HepG2 (cell line): Measurements from ENCODE around the gene SMIM13. TPM values are rescaled to one million over a fixed set of nuclear protein-coding genes. Genes with fewer than 3 reads are reported as not detected.

ENCODE experiments used
- FIP1L1 ChIP-seq: fragments of 200-400 bp; formaldehyde crosslinking; IDR thresholded peaks from 2 replicates; pipeline ENCODE4 v1.6.1; 2018; ENCODE audit warnings: low read depth, mild to moderate bottlenecking, low read length, moderate library complexity, borderline replicate concordance; ENCODE audit not compliant: insufficient read depth
- MED8 ChIP-seq: sonication (generic); formaldehyde crosslinking; IDR thresholded peaks from 2 replicates; pipeline ENCODE4 v1.8.1; 2023; ENCODE audit warnings: mild to moderate bottlenecking, missing genetic modification reagents; ENCODE audit not compliant: insufficient replicate concordance
- NFKBIZ ChIP-seq: IDR thresholded peaks from 2 replicates; pipeline ENCODE4 v1.6.1; 2018; ENCODE audit warnings: missing genetic modification reagents, missing compliant biosample characterization
- NFYC ChIP-seq: IDR thresholded peaks from 2 replicates; pipeline ENCODE4 v1.6.1; 2016; ENCODE audit warnings: missing genetic modification reagents, missing compliant biosample characterization
- STAG1 ChIP-seq: sonication (generic); formaldehyde crosslinking; IDR thresholded peaks from 2 replicates; pipeline ENCODE4 v1.4.0; 2020; ENCODE audit warnings: missing genetic modification reagents
- SUZ12 ChIP-seq: fragments of 150-350 bp; IDR thresholded peaks from 2 replicates; pipeline ENCODE4 v1.6.1; 2014; ENCODE audit warnings: low read depth, low read length
- ZBTB4 ChIP-seq: sonication (generic); formaldehyde crosslinking; IDR thresholded peaks from 2 replicates; pipeline ENCODE4 v1.4.0; 2020; ENCODE audit warnings: missing genetic modification reagents, mild to moderate bottlenecking, borderline replicate concordance
- ZKSCAN5 ChIP-seq: sonication (generic); formaldehyde crosslinking; IDR thresholded peaks from 2 replicates; pipeline ENCODE4 v1.5.1; 2020; ENCODE audit warnings: mild to moderate bottlenecking, missing genetic modification reagents
- ZNF547 ChIP-seq: sonication (generic); formaldehyde crosslinking; IDR thresholded peaks from 2 replicates; pipeline ENCODE4 v1.5.1; 2020; ENCODE audit warnings: mild to moderate bottlenecking, missing genetic modification reagents
- ZNF562 ChIP-seq: sonication (generic); formaldehyde crosslinking; IDR thresholded peaks from 2 replicates; pipeline ENCODE4 v1.8.0; 2022; ENCODE audit warnings: missing genetic modification reagents, borderline replicate concordance
- polyA plus RNA-seq, 8 experiments: library from polyadenylated mRNA; depleted of rRNA in 3 of 8; stranded (reverse) in 7 of 8; unstranded in 1 of 8; fragments of >200 nt; fragmentation: Illumina TruSeq in 4 of 8; extraction: Trizol in 4 of 8; gene quantifications; 2 replicates each; pipeline versions ENCODE4 v1.2.1 to v1.2.3, GENCODE V29; 2011 to 2016; ENCODE audit warnings: low read depth in 4 of 8, missing spikeins in 1 of 8, mixed read lengths in 1 of 8; ENCODE audit not compliant: insufficient read depth in 1 of 8
- total RNA-seq, 5 experiments: library from RNA; depleted of rRNA; stranded (reverse); fragments of >200 nt; fragmentation: Illumina TruSeq; extraction: Trizol; gene quantifications; 2 replicates each; pipeline ENCODE4 v1.2.3, GENCODE V29; 2016; ENCODE audit warnings: low read depth in 1 of 5
- TF ChIP-seq, protein P1 (sequence below): sonication (generic); formaldehyde crosslinking; IDR thresholded peaks from 2 replicates; pipeline ENCODE4 v1.5.0; 2020; ENCODE audit warnings: missing genetic modification reagents
- TF ChIP-seq, protein P2 (sequence below): IDR thresholded peaks from 2 replicates; pipeline ENCODE4 v1.6.1; 2012; ENCODE audit warnings: inconsistent platforms
- TF ChIP-seq, protein P3 (sequence below): sonication (generic); formaldehyde crosslinking; IDR thresholded peaks from 2 replicates; pipeline ENCODE4 v1.8.1; 2023; ENCODE audit warnings: missing genetic modification reagents, mild to moderate bottlenecking, borderline replicate concordance

The SMIM13 gene
- total and polyA plus RNA-seq, 2 of the 13 experiments (the other 11 are each of a cell fraction or from before 2014, with no cell fraction given) = 2.7 to 10.2 TPM

DNA sequence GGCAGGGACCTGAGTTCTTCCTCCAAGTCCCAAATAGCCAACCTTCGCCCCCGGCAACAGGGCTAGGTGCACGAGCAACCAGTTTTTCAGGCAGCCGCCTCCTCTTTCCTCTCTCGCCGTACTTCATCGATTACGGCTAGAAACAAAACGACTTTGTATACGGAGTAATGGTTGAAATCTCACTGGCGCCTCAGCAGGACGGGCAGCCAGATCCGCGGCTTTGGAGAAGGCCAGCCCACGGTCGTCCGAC lies 333 bp upstream of the SMIM13 start (continued):
- TF ChIP-seq, protein P1, sequence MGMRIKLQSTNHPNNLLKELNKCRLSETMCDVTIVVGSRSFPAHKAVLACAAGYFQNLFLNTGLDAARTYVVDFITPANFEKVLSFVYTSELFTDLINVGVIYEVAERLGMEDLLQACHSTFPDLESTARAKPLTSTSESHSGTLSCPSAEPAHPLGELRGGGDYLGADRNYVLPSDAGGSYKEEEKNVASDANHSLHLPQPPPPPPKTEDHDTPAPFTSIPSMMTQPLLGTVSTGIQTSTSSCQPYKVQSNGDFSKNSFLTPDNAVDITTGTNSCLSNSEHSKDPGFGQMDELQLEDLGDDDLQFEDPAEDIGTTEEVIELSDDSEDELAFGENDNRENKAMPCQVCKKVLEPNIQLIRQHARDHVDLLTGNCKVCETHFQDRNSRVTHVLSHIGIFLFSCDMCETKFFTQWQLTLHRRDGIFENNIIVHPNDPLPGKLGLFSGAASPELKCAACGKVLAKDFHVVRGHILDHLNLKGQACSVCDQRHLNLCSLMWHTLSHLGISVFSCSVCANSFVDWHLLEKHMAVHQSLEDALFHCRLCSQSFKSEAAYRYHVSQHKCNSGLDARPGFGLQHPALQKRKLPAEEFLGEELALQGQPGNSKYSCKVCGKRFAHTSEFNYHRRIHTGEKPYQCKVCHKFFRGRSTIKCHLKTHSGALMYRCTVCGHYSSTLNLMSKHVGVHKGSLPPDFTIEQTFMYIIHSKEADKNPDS (CRISPR knock-in tag) = no peak
- no peak for TF ChIP-seq ZKSCAN5 (CRISPR knock-in tag)
- TF ChIP-seq ZNF562 = no peak
- TF ChIP-seq, protein P2, sequence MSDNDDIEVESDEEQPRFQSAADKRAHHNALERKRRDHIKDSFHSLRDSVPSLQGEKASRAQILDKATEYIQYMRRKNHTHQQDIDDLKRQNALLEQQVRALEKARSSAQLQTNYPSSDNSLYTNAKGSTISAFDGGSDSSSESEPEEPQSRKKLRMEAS = no peak; the same call in 1 of the 2 replicates
- TF ChIP-seq ZNF547 (CRISPR knock-in tag) = 0 out of 2 replicates have a peak, but pooled peaks have one; percentile 72
- TF ChIP-seq FIP1L1 = no peak
- TF ChIP-seq ZBTB4 (CRISPR knock-in tag) = peak; percentile 72; the same call in 1 of the 2 replicates
- TF ChIP-seq, protein P3, sequence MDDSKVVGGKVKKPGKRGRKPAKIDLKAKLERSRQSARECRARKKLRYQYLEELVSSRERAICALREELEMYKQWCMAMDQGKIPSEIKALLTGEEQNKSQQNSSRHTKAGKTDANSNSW (CRISPR knock-in tag) = no peak
- no peak; the same call in 1 of the 2 replicates for TF ChIP-seq STAG1 (CRISPR knock-in tag)
- TF ChIP-seq NFYC (CRISPR knock-in tag) = no peak
- TF ChIP-seq NFKBIZ (CRISPR knock-in tag) = no peak
- no peak for TF ChIP-seq MED8 (CRISPR knock-in tag)
- TF ChIP-seq SUZ12 = no peak
